Activated CD4-positive, alpha-beta memory T cell treated with anti-CD3 and anti-CD28 coated beads for 36 hours (primary cell): ENCODE results near the gene PIM3. TPM values are rescaled to one million over a fixed set of nuclear protein-coding genes. Genes with fewer than 3 reads are reported as not detected.

Experiments used
- CTCF ChIA-PET: fragments of 350-600 bp; sonication (Branson Sonifier 250); formaldehyde crosslinking; loops from one replicate; lab custom pipeline; 2021; ENCODE audit warnings: antibody characterized with exemption, inconsistent platforms; lab: Charles Lee
- POLR2A ChIA-PET: fragments of 350-600 bp; sonication (Branson Sonifier 250); formaldehyde crosslinking; loops from one replicate; lab custom pipeline; 2021; ENCODE audit warnings: antibody characterized with exemption; lab: Charles Lee
- DNase-seq: peaks from one replicate; pipeline ENCODE4 v3.0.0-alpha.2; 2020
- H3K27ac Mint-ChIP-seq: one replicate; pipeline ENCODE4 v1.8.0; 2021; ENCODE audit warnings: mixed read lengths
- H3K27me3 Mint-ChIP-seq: one replicate; pipeline ENCODE4 v1.8.0; 2021; ENCODE audit warnings: mixed read lengths
- H3K36me3 Mint-ChIP-seq: one replicate; pipeline ENCODE4 v1.8.0; 2021; ENCODE audit warnings: mixed read lengths
- H3K4me1 Mint-ChIP-seq: one replicate; pipeline ENCODE4 v1.8.0; 2021; ENCODE audit warnings: low read depth, mixed read lengths
- H3K4me3 Mint-ChIP-seq: one replicate; pipeline ENCODE4 v1.8.0; 2021; ENCODE audit warnings: mild to moderate bottlenecking, mixed read lengths
- H3K9me3 Mint-ChIP-seq: one replicate; pipeline ENCODE4 v1.8.0; 2021; ENCODE audit warnings: mixed read lengths
- intact Hi-C: fragments of 100-400 bp; cut with micrococcal nuclease; formaldehyde crosslinking; loops from one replicate; pipeline ENCODE4 v1.15.1; 2023
- total RNA-seq, 2 experiments: library from RNA; stranded (reverse); gene quantifications; one replicate each; pipeline ENCODE4 v1.2.3, GENCODE V29; 2021

Gene PIM3
- total RNA-seq, 2 experiments from 2014 or later = 222 to 231 TPM

- H3K27ac Mint-ChIP-seq = no peak overlapping the region
- peaks cover 36% of the 10 kb centered on the region for H3K4me1 Mint-ChIP-seq
- H3K27me3 Mint-ChIP-seq = no peaks in the 10 kb centered on the region
- H3K9me3 Mint-ChIP-seq = no peaks in the 10 kb centered on the region
- H3K4me3 Mint-ChIP-seq = no peak overlapping the region
- H3K36me3 Mint-ChIP-seq = peaks cover 7% of the 10 kb centered on the region
- DNase-seq = no peak
- CTCF ChIA-PET = interaction anchor here (0.8 kb wide), 1 partner anchor 154 kb away, joined by 4 read pairs; no protein-coding TSS in a partner anchor
- intact Hi-C loops = no loop called here
- POLR2A ChIA-PET = no interaction called here
These were observed 38.9 kb upstream of the PIM3 start for GRCh38 chr22:49921508-49922278.

- Mint-ChIP-seq H3K27ac (no peak overlapping the region), H3K4me1 (peaks cover 34% of the 10 kb centered on the region), H3K36me3 (peaks cover 13% of the 10 kb centered on the region), H3K27me3 (no peaks in the 10 kb centered on the region), H3K4me3 (no peak overlapping the region), H3K9me3 (no peaks in the 10 kb centered on the region)
- ChIA-PET CTCF (no interaction called here), POLR2A (no interaction called here)
- no peak for DNase-seq
- intact Hi-C loops = no loop called here
These were observed 38.1 kb upstream of the PIM3 start for GRCh38 chr22:49922484-49922883.

- DNase-seq = no peak
- intact Hi-C loops = no loop called here
- CTCF ChIA-PET = no interaction called here
- peaks cover 34% of the 10 kb centered on the region for H3K4me1 Mint-ChIP-seq
- POLR2A ChIA-PET = no interaction called here
- H3K4me3 Mint-ChIP-seq = no peak overlapping the region
- no peaks in the 10 kb centered on the region for H3K27me3 Mint-ChIP-seq
- H3K27ac Mint-ChIP-seq = no peak overlapping the region
- peaks cover 13% of the 10 kb centered on the region for H3K36me3 Mint-ChIP-seq
- no peaks in the 10 kb centered on the region for H3K9me3 Mint-ChIP-seq
These were observed 37.6 kb upstream of the PIM3 start for GRCh38 chr22:49922926-49923325.

- Mint-ChIP-seq H3K9me3 (no peaks in the 10 kb centered on the region), H3K27ac (no peak overlapping the region), H3K27me3 (no peaks in the 10 kb centered on the region), H3K4me1 (peaks cover 34% of the 10 kb centered on the region), H3K4me3 (no peak overlapping the region), H3K36me3 (peaks cover 13% of the 10 kb centered on the region)
- intact Hi-C loops = no loop called here
- CTCF ChIA-PET = no interaction called here
- peak; percentile 37 for DNase-seq
- POLR2A ChIA-PET = no interaction called here
These were observed 37.1 kb upstream of the PIM3 start for GRCh38 chr22:49923445-49923844.

- no peaks in the 10 kb centered on the region for H3K9me3 Mint-ChIP-seq
- CTCF ChIA-PET = no interaction called here
- DNase-seq = no peak
These were observed 36.3 kb upstream of the PIM3 start for GRCh38 chr22:49924113-49924833.

GRCh38 chr22:49925525-49926128 lies 34.9 kb upstream of the PIM3 start:
- Mint-ChIP-seq H3K27ac (peak overlapping the region; percentile 88), H3K36me3 (peaks cover 13% of the 10 kb centered on the region), H3K27me3 (no peaks in the 10 kb centered on the region), H3K9me3 (no peaks in the 10 kb centered on the region), H3K4me3 (peak overlapping the region; percentile 68), H3K4me1 (peaks cover 28% of the 10 kb centered on the region)
- POLR2A ChIA-PET = interaction anchor here (0.6 to 1.0 kb wide), 2 partner anchors 34 to 104 kb away, joined by 3 read pairs; no protein-coding TSS in a partner anchor
- peak; percentile 77 for DNase-seq
- intact Hi-C loops = loop anchor here (2.0 to 5.0 kb wide), 2 partner anchors 73 to 222 kb away; partner anchors contain the start of gene ZBED4
- CTCF ChIA-PET = interaction anchor here (0.9 to 1.5 kb wide), 4 partner anchors 11 to 158 kb away, joined by 3 to 17 read pairs (median 6); no protein-coding TSS in a partner anchor

More at GRCh38 chr22:49924113-49924833, 36.3 kb upstream of the PIM3 start:
- Mint-ChIP-seq H3K27me3 (no peaks in the 10 kb centered on the region), H3K27ac (no peak overlapping the region), H3K36me3 (peaks cover 13% of the 10 kb centered on the region), H3K4me3 (no peak overlapping the region), H3K4me1 (peaks cover 31% of the 10 kb centered on the region)
- intact Hi-C loops = loop anchor here (2.0 kb wide), 1 partner anchor 71 kb away; the partner anchor contains the start of gene ZBED4
- POLR2A ChIA-PET = no interaction called here

GRCh38 chr22:49926916-49927315 lies 33.7 kb upstream of the PIM3 start:
- intact Hi-C loops = loop anchor here (5.0 kb wide), 1 partner anchor 220 kb away; no protein-coding TSS in a partner anchor
- Mint-ChIP-seq H3K4me3 (no peak overlapping the region), H3K27ac (peak overlapping the region; percentile 66), H3K27me3 (no peaks in the 10 kb centered on the region), H3K36me3 (peaks cover 13% of the 10 kb centered on the region), H3K9me3 (no peaks in the 10 kb centered on the region), H3K4me1 (peaks cover 40% of the 10 kb centered on the region)
- no peak for DNase-seq
- CTCF ChIA-PET = interaction anchor here (1.0 to 2.6 kb wide), 2 partner anchors 103 to 159 kb away, joined by 5 to 16 read pairs; no protein-coding TSS in a partner anchor
- POLR2A ChIA-PET = no interaction called here

- no peaks in the 10 kb centered on the region for H3K9me3 Mint-ChIP-seq
- CTCF ChIA-PET = interaction anchor here (1.0 to 2.6 kb wide), 2 partner anchors 103 to 160 kb away, joined by 5 to 16 read pairs; no protein-coding TSS in a partner anchor
- POLR2A ChIA-PET = no interaction called here
- no peak overlapping the region for H3K4me3 Mint-ChIP-seq
- peak overlapping the region; percentile 66 for H3K27ac Mint-ChIP-seq
- H3K36me3 Mint-ChIP-seq = peaks cover 13% of the 10 kb centered on the region
- peaks cover 40% of the 10 kb centered on the region for H3K4me1 Mint-ChIP-seq
- no peaks in the 10 kb centered on the region for H3K27me3 Mint-ChIP-seq
- DNase-seq = no peak
- intact Hi-C loops = loop anchor here (5.0 kb wide), 1 partner anchor 220 kb away; no protein-coding TSS in a partner anchor
These were observed 32.9 kb upstream of the PIM3 start for GRCh38 chr22:49927483-49928184.

- H3K9me3 Mint-ChIP-seq = no peaks in the 10 kb centered on the region
- DNase-seq = no peak
- peaks cover 13% of the 10 kb centered on the region for H3K36me3 Mint-ChIP-seq
- H3K27me3 Mint-ChIP-seq = no peaks in the 10 kb centered on the region
- peaks cover 44% of the 10 kb centered on the region for H3K4me1 Mint-ChIP-seq
- H3K4me3 Mint-ChIP-seq = no peak overlapping the region
- CTCF ChIA-PET = interaction anchor here (2.6 kb wide), 1 partner anchor 102 kb away, joined by 16 read pairs; no protein-coding TSS in a partner anchor
- POLR2A ChIA-PET = no interaction called here
- H3K27ac Mint-ChIP-seq = no peak overlapping the region
- intact Hi-C loops = loop anchor here (5.0 kb wide), 1 partner anchor 219 kb away; no protein-coding TSS in a partner anchor
These were observed 32.4 kb upstream of the PIM3 start for GRCh38 chr22:49928185-49928495.

GRCh38 chr22:49928555-49929210 lies 31.9 kb upstream of the PIM3 start:
- Mint-ChIP-seq H3K9me3 (no peaks in the 10 kb centered on the region), H3K4me3 (no peak overlapping the region), H3K4me1 (peaks cover 48% of the 10 kb centered on the region), H3K27me3 (no peaks in the 10 kb centered on the region), H3K36me3 (peaks cover 13% of the 10 kb centered on the region), H3K27ac (no peak overlapping the region)
- no peak for DNase-seq
- CTCF ChIA-PET = interaction anchor here (2.6 kb wide), 1 partner anchor 102 kb away, joined by 16 read pairs; no protein-coding TSS in a partner anchor
- POLR2A ChIA-PET = no interaction called here
- intact Hi-C loops = loop anchor here (1.0 to 5.0 kb wide), 2 partner anchors 102 to 219 kb away; no protein-coding TSS in a partner anchor
